ENCODE data around the gene PRKCE.

PRKCE gene

DNA sequence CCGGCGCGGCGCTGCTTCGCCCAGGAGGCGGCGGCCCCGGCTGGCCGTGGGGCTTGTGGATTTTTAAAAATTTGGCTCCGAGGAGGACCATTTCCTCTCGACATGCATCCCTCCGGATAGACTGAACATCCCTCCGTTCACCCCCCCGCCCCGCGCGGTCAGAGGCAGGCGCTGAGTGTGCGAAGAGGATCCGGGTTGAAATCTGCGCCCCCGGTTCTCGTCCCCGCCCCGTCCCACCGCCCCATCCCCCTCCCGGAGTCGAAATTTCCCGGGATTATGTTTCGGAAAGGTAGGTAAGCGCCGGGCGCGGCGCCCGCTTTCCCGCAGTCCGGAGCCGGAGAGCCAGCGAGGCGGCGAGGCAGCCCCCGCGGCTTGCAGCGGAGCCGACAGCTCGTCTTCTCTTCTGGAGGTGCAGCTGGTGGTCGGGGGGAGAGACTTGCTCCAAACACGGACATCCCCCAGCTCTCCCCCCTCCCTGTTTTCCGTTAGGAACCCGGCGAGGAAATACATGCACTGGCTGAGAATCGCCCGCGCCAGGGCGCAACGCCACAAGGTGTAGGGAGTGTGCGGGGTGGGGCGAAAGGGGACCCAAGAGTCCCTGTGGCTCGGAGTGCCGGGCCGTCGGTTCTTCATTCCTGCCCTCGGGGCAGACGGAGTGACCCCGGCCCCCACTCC, at the start of gene PRKCE:
Gene PRKCE, plus strand, starts transcription at position 261 of the 675 bp plus-strand sequence.
- peak; percentile 53 for DNase-seq

DNA sequence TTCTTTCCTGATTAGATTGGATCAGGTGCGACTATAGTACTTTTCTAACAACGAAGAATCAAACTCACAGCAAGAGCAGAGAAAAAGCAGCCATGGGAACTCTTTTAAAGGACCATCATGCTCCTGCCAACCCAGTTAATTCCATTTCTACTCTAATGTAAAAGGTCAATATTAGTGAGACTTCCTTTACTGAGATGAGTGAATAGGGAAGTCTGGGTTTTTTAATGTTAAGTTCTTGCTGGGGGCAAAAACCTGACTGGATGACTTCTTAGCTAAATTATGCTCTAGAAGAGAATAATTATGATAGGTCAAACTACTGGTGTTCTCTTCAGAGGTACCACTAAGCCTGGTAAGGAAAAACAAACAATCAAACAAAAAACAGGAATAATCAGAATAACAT, 48.9 kb upstream of the PRKCE start:
- DNase-seq: no peak

DNA sequence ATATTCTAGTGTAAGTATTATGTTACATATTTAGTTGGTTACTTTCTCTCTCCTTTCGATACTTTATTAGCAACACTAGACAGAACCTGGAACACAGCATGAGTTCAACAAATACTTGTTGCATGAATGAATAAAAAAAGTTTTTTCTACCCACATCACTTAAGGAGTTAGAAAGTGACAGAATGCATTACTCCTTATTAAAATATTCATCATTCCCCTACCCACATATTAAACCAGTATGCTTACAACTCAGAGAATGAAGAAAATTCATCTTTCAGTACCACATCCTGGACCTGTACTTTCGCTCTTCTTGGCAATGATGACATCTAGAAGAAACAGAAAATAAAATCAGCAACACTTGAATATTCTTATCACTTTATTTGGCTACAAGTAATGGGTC, 46.4 kb upstream of the PRKCE start:
- DNase-seq: no peak

DNA sequence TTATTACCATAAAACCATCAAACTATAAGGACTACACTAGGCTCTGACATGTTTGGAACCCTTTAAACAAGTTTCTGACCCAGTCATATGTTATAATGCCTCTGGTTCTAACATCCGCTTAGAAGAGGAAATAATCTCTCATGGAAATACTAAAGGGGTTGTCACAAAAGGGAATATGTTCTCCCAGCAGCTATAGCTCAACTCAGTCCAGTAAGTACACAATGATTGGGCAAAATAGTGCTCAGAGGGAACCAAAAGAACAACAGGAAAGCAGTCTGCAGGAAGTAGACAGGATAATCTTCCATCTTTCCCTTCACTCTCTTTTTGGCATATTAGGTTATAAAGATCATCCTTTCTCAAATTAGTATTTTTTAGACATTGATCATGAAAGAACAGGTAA, 44.7 kb upstream of the PRKCE start:
- peak; percentile 27 for DNase-seq

DNA sequence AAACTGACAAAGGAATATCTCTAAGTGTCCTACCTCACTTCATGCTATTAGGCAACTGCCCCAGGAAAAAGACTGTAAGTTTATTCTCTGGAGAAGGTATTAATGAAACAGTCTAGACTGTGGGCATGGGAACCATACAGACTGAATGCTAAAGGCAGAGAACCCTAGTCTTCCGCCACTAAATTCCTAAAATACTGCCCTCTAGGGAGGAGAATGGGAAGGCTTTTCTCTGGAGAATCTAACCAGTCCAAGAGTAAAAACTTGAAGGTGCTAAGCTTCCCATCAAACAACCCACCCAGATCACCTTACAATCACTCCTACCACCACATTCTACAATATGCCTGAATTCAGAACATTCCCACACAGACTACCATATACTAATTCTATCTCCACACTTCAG, 43.8 kb upstream of the PRKCE start:
- peak; percentile 47 for DNase-seq

DNA sequence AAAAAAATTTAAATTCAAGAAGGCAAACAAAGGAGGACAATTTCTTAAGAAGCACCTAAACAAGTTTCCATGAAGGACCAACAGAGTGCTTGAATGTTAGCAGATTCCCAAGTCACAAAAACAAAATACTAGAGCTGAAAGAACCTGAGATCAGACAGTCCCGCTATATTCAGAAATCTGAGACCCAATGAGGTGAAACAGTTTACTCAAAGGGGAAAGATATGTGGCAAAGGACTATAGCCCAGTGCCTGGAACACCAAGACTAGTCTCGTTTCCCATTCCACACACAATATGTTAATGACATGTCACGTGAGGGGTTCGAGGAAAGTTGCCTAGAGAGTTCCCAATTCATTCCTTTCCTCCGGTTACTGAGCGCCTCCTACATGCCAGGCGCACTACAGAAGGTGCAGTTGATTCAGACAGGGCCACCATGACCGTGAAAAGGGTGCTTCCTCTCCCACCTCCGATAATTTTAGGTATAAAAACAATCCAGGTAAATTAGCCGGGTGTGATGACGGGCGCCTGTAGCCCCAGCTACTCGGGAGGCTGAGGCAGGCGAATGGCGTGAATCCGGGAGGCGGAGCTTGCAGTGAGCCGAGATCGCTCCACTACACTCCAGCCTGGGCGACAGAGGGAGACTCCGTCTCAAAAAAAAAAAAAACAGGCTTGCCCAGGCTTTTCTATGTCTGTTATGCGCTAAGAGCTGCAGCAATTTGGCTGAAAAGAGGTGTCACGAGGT, 41.0 kb upstream of the PRKCE start:
- DNase-seq: peak; percentile 74

DNA sequence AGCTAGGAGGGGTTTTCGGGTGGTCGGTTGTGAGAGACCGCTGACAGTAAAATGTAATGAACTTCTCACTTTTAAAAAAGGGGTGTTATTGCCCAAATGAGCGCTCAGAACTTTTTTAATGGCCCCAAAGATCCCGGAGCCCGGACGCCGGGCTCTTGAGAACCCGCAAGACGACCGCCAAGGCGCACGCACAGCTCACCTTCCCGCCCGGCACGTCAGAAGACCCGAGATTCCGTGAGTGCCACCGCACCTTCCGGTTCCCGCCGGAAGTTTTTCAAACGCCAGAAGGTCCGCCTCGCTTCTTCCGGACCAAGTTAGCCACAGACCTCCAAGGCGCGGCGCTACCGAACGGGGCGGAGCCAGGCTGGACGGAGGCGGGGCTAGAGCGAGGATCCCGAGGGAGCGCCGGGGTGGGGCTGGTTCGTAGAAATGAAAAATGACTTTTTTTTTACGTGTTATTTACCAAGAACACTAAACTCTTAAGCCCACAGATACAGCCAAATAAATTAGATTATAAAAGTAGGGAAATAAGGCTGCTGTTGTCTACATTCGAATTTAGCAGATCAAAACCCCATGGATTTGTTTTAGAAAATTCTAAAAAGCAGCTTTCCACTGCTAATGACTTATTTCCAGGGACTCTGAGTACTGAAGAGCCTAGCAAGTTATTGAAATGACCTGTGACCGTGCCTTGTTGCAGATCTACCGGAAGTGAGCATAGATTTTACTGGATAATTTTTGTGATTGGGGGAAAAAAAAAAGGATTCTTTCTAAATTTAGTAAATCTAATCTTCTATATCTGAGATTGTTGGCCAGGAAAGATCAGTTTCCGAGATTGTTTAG, 40.2 kb upstream of the PRKCE start, which contains the start of gene SRBD1:
Gene SRBD1, minus strand, starts transcription at position 248 of the 840 bp plus-strand sequence. CDS start 5,826 bp downstream, outside the sequence.
- peak; percentile 98 for DNase-seq

DNA sequence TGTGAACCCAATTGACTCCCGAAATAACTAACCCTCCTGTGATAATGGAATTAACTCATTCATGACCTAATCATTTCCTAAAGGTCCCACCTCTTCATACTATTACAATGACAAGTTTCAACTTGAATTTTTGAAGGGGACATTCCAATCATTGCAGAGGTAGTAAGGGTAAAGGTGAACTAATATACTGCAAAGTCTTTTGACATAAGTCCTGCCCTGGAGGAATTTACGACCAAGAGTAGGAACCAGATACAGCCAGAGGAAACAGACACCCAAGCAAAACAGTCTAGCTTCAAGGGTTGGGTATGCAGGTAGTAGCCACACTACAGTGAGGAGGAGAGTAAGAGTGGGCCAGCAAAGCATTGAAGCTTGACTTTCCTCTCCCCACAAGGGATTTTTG, 39.2 kb upstream of the PRKCE start:
- no peak for DNase-seq

DNA sequence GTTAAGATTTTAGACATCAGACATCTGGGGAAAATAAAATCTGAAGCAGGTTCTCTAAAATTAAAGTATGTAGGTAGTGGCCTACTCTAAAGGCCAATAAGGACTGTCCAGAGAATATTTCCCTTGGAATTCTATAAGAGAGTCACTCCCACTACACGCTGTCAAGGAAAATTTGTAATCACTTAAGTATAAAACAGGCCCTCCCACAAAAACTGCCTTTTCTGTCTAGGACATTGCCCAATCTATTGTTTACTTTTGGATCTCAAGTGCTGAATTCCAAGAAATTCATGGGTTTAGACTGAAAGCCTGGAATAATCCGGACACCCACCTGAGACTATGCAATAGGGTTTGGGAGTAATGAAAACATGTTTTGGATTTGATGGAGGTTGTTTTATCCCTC, 38.7 kb upstream of the PRKCE start:
- no peak for DNase-seq

DNA sequence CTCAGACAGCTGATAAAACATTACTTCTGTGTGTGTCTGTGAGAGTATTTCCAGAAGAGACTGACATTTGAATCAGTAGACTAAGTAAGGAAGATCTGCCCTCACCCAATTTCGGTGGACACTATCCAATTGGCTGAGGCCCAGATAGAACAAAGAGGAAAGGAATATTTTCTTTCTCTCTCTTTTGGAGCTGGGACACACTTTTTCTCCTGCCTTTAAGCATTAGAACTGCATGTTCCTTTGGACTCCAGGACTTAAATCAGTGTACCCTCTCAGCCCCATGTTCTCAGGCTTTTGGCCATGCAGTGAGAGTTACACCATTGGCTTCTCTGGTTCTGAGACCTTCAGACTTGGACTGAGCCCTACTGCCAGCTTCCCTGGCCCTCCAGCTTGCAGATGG, 37.1 kb upstream of the PRKCE start:
- DNase-seq: no peak

DNA sequence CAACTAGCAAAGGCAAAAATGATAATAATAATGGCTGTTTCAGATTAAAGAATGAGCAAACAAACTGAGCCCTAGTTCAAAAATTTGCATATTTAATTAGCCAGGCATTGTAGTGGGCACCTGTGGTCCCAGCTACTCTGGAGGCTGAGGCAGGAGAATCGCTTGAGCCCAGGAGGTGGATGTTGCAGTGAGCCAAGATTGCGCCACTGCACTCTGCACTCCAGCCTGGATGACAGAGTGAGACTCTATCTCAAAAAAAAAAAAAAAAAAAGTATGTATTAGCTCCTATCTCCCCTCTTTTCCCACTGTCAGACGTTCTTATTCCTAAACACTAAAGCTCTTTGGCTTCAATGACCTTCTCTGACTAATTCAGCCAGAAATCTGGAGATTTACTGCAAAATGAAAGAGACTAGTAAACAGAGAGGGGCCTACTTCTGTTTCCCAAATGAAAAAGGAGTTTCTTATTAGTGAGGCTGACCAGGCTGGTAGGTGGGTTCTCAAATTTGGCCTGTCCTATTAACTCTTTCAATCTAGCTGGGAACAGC, 36.5 kb upstream of the PRKCE start:
- no peak for DNase-seq

DNA sequence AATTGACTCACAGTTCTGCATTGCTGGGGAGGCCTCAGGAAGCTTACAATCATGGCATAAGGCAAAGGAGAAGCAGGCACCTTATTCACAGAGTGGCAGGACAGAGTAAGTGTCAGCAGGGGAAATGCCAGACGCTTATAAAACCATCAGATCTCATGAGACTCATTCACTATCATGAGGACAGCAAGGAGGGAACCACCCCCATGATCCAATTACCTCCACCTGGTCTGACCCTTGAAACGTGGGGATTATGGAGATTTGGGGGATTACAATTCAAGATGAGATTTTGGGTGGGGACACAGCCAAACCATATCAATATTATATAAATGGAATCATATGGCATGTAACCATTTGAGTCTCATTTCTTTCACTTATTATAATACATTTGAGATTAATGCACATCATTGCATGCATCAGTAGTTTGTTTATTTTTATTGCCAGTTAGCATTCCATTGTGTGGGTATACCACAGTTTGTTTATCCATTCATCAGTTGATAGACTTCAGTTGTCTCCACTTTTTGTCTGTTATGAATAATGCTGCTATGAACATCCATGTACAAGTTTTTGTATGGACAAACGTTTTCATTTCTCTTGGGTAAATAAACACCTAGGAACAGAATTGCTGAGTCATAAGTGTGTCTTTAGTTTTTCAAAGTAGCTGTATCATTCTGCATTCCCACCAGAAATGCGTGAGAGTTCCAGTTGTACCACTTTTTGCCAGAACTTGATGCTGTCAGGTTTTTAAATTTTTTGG, 34.6 kb upstream of the PRKCE start:
- no peak for DNase-seq

DNA sequence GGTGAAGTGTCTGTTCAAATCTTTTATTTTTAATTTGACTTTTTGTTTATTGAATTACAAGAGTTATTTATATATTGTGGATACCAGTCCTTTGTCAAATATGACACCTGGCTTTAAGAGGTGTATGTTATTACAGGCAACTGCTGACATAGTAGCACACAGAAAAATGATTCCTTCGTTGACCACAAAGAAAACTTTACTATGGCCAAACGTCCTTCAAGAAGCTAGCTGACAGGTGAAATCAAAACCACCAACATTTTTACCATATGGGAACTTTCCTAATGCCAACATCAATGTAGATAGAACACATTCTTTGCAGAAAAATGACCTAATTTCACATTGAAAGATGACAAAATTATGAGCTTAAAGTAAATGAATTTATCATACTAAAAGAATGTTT, 34.0 kb upstream of the PRKCE start:
- DNase-seq: no peak

DNA sequence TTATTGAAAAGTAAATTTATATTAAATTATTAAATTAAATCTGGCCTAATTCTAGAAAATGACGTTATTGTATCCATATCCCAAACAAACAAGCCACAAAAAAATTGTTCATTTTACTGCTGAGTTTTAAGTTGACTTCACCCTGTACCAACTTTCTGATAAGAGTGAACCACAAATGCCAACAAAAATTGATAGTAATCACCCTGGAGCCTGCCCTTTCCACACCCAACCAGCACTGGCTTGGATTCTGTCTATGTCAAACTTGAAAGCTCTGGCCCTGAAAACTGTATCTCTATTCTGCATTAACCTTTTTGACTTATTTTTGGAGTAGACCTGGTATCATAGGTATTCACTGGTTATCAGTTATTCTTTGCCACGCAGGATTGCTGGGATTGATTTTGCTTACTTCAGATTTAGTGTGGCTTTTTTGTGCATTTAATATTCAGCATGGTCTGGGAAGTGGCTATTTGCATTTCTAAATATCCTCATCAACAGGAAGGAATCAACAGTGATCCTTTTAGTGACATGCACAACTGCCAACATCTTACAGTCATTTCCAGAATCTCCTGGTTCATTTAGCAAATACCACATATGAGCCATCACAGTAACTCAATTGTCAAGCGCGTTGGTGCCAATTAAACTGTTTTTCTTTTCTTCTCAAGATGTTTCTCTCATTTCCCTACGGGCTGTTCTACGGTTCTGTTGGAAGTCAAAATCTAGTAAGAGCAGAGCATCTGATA, 29.0 kb upstream of the PRKCE start:
- DNase-seq: peak; percentile 55

DNA sequence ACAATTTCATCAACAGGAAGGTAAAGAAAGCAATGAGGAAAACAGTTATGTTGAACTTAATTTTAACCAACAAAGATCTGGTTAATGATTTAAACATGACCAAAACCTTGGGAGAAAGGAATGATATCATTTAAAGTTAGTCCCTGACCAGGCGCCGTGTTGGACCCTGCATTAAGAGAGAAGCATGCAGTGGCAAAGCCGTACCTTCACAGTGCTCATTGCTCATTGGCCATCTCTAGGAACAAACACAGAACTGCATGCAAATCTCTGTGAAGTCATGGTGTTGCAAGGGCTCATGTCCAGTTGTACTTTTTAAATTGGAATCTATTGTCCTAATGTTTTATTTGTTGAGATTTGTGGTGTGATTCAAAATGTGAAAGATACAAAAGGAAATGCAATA, 28.4 kb upstream of the PRKCE start:
- DNase-seq: no peak

DNA sequence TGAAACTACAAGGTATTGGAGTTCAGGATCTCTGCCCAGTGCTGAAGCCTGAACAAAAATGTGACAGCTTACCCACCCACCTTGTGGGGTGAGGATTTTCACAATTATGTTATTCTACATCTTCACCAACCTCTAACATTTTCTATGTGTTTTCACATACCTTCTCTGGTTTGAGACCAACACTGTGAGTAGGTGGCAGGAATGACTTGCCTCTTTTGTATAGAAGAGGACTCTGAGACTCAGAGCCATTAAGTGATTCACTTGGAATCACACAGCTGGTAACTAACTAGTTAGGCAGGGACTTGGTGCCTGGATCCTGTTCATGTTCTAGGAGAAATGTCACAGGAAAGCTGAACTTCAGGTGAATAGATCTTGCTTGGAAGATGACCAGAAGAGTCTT, 25.7 kb upstream of the PRKCE start:
- no peak for DNase-seq

DNA sequence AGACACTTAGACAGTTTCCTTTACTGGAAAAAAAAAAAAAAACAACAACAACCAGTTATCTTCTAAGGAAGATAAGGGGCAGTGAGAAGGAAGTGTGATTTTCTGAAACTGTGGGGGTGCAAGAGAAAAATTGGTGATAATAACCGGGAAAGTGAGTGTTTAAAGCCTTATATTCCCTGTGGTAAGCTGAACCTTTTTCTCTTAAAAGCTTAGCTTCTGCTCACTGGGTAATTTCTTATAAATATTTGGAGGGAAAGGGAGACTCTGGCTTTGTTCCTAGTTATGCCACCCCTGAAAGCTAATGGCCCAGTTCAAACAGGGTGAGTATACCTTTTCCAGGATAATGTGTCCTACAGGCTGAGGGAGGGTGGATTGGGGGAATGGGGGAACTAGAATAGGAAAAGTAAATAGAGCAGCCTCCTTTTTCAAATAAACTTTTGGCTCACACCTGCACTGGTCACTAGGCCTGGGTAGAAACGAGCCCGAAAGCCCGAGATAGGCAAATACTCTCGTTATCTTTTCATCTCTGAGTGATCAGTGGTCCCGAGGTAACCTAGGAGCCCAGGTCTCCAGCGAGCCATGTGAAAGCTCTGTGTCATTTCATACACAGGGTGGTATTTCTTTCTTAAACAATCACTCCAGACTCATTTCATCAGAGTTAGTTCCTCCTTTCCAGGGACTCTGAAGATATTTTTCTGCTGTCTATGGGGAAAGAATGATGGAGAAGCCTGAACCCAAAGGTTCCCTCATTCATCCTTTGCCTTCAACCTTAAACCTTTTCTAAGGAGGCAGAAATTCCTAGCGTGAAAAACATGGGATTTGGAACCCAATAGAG, 24.9 kb upstream of the PRKCE start:
- no peak for DNase-seq

DNA sequence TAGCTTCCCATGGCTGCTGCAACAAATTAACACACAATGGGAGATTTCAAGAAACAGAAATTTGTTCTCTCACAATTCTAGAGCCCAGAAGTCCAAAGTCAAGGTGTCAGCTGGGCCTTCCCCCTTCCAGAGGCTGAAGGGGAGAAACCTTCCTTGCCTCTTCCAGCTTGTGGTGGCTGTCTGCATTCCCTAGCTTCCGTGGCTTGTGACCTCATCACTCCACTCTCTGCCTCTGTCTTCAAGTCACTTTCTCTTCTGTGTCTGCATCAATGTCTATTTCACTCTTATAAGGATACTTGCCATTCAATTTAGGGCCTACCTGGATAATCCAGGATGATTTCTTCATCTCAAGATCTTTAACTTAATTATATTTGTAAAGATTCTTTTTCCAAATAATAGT, 23.6 kb upstream of the PRKCE start:
- no peak for DNase-seq

DNA sequence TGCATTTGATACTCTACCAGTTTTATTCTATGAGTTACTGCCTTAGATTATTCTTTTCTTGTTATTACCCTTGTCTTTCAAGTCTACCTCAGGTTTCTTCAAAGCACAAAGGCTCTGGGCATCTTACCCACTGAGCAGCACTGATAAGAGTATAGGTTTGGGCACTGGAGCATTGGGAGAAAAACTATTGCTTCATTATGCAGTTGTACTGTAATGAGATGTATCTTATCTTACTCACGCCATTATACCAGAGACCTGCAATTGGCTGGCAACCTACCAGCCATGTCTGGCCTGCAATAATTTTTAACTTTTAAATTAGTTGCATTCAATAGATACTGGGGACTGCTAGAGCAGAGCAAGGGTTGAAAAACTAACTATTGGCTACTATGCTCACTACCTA, 21.5 kb upstream of the PRKCE start:
- peak; percentile 81 for DNase-seq

DNA sequence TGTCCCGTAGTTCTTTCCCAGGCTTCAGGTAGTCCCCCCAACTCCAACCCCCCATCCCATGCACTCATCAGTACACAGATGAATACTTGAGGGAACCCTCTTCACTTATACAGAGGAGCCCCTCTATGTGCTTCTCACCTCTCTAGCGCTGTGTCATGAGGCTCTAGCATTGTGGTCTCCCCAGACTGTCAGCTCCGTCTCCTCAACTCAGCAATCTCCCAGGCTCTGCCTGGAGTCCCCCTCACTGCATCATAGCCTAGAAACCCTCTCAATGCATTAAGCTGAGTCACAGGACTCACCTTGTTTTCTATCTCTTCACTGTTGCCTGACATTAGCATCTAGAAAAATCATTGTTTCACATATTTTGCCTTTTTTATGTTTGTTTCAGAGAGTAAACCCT, 20.2 kb upstream of the PRKCE start:
- DNase-seq: no peak

DNA sequence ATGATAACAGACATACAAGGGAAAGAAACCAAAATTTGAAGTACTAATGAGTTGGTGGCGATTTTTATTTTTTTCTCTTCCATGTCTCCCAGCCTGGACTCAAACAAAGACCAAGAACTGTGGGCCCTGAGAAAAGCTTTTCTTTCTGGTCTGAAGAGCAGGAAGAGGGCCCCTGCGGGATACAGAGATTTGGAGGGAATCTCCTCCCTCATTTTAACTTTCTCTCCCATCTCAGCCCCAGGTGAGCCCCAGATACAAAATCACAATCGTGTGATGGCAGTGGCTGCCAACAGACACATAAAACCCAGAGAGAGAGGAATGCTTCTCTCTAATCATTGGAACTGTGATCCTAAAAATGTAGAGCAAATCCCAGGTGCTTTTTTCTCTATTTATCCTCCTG, 19.5 kb upstream of the PRKCE start:
- no peak for DNase-seq
